Fibroblast of pulmonary artery (primary cell): ENCODE measurements around the gene PANK1.
A peak's percentile ranks its signal among the peaks of the same experiment; 100 is the strongest.
"Not testable (repeated sequence)": the region's sequence is repeated elsewhere in the genome, so short reads cannot be mapped to it uniquely, and the experiment has no call there.

Experiments
- DNase-seq: peaks from one replicate; pipeline ENCODE4 v3.0.0-alpha.2; 2010; ENCODE audit warnings: low read depth
- H3K4me3 ChIP-seq: replicated peaks from 2 replicates; pipeline ENCODE4 v1.5.1; 2011; ENCODE audit warnings: low read depth, mild to moderate bottlenecking, control low read depth, low read length, moderate library complexity
- TF ChIP-seq, protein P1 (sequence below): IDR thresholded peaks from 2 replicates; pipeline ENCODE4 v1.5.1; 2011; ENCODE audit warnings: mild to moderate bottlenecking, control low read depth, low read length, inconsistent platforms; ENCODE audit errors: missing control alignments

PANK1 gene

DNA sequence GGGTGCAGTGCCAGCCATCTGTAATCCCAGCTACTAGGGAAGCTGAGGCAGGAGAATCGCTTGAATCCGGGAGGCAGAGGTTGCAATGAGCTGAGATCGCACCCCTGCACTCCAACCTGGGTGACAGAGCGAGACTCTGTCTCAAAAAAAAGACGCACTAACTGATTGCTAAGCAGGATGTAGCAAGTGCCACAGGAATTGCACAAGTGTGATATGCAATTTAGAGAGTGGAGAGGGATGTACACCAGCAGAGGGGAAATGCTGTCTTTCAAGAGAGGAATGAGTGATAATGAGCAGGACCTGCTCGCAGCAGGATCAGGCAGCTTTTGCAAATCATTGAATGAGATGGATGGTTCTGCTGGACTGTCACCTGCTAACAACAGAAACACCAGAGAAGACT is 96.4 kb downstream of the PANK1 start:
- DNase-seq = no peak
- H3K4me3 ChIP-seq = no peak overlapping the region
- TF ChIP-seq, protein P1, sequence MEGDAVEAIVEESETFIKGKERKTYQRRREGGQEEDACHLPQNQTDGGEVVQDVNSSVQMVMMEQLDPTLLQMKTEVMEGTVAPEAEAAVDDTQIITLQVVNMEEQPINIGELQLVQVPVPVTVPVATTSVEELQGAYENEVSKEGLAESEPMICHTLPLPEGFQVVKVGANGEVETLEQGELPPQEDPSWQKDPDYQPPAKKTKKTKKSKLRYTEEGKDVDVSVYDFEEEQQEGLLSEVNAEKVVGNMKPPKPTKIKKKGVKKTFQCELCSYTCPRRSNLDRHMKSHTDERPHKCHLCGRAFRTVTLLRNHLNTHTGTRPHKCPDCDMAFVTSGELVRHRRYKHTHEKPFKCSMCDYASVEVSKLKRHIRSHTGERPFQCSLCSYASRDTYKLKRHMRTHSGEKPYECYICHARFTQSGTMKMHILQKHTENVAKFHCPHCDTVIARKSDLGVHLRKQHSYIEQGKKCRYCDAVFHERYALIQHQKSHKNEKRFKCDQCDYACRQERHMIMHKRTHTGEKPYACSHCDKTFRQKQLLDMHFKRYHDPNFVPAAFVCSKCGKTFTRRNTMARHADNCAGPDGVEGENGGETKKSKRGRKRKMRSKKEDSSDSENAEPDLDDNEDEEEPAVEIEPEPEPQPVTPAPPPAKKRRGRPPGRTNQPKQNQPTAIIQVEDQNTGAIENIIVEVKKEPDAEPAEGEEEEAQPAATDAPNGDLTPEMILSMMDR = no peak

DNA sequence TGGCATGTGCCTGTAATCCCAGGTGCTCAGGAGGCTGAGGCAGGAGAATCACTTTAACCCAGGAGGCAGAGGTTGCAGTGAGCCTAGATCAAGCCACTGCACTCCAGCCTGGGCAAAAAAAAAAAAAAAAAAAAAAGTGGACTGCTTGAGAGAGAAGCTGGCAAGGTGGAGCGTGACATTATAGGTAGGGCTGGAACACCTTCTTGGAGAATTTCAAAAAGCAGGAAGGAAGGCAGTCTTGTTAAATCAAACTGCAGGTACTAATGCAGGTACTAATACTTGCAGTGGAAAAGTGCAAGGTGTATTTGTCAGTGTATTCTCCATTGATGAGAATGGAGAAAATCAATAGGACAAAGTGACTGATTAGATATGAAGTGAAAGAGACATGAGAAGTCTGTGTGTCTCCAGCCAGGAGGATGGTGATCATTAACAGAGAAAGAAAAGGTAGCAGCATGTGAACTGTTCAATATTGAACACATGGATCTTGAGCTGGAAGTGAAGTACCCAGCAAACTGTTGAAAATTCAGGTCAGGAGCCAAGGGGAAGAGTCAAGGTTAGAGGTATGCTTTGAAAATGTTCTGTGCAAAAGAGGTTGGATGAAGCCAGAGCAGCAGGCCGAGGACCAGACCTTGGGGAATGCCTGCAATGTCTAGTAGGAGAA is 97.1 kb downstream of the PANK1 start:
- TF ChIP-seq, protein P1 = no peak
- no peak for DNase-seq
- H3K4me3 ChIP-seq = no peak overlapping the region

DNA sequence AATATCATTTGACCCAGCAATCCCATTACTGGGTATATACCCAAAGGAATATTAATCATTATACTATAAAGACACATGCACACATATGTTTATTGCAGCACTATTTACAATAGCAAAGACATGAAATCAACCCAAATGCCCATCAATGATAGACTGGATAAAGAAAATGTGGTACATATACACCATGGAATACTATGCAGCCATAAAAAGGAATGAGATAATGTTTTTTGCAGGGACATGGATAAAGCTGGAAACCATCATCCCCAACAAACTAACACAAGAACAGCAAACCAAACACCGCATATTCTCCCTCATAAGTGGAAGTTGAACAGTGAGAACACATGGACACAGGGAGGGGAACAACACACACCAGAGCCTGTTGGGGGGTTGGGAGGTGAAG is 98.4 kb downstream of the PANK1 start:
- H3K4me3 ChIP-seq, DNase-seq: not testable (repeated sequence)

DNA sequence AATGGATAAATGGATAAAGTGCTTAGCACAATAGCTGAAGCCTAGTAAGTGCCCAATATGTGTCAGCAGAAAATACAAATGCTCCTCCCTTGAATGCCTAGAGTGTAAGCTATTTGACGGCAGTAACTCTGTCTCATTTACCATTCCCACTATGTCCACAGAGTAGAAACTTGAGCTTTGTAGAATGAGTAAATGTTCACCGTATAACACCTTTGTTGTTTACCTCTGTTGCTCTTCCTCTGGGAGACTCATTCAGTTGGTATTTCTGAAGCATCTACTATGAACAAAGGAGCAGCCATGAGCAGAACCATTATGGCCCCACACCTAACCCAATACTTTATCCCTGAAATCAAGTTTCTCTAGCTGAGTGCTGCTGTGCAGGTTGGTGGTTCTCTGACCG is 101.2 kb downstream of the PANK1 start:
- TF ChIP-seq, protein P1 = no peak
- no peak overlapping the region for H3K4me3 ChIP-seq
- DNase-seq = no peak

DNA sequence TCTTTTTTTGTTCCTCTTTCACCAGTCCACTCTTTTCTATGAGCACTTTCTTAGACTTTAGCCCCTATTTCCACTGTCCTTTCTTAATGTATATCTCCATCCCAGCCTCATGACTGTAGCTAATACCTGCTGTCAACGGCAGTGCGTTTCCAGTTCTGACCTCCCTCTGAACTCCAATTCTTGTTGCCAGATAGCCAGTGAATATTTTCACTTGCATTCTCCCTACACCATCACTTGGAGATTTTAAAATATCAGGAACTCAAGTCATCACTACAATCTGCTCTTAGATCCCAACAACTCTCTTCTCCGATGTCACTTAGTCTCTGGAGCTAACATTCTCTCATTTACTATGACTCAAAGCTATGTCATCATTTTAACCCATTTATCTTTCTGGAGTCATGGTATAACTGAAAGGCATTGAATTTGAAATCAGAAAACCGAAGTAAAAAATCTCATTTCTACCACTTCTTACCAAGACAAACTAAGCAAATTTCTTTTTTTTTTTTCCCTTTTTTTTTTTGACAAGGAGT is 104.6 kb downstream of the PANK1 start:
- DNase-seq = peak; percentile 33
- H3K4me3 ChIP-seq = no peak overlapping the region
- TF ChIP-seq, protein P1 = no peak

DNA sequence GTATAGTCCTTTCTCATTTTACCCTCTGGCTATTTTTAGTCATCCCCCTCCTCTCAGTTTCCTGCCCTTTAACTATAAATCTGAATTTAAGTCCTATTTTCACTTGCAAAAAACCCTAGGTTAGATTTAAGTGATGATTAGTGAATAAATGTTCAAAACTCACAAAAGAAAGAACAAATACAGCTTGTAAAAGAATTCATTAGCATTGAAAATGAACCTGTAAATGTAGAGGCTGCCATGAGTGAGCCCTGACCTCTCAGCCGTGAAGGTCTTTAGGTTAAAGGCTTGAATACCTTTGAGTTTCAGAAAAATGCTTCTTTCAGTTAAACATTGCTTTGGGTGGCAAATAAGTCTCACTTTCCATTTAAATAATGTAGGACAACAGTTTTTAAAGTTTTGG is 107.7 kb downstream of the PANK1 start:
- DNase-seq = no peak
- TF ChIP-seq, protein P1 = no peak

DNA sequence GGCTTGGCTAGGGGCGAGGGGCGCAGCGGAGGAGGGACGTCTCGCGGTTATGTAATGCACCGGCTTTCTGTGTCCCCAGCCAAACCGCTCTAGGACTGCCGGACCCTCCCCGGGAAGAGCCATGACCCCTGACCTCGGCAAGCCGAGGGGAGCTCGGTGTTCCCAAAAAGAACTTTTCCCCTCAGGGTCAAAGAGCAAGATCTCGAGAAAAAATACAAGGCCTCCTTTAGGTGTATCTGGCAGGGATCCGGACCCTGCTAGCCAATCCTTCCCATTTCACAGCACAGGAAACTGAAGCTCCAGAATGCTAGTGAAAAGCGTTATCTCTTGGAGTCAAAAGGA is 109.1 kb downstream of the PANK1 start:
- TF ChIP-seq, protein P1 = no peak
- DNase-seq = no peak
- peak overlapping the region; percentile 47 for H3K4me3 ChIP-seq

More for the DNA sequence above, 107.7 kb downstream of the PANK1 start:
- H3K4me3 ChIP-seq = no peak overlapping the region
